ENCODE results near the gene TAOK1.

The TAOK1 gene

GRCh38 chr17:29582254-29582765 is 192.1 kb downstream of the TAOK1 start:
- TF ChIP-seq CTCF (IDR thresholded peaks at IDR 0.05; ENCODE audit: low read depth, low read length), result no peak
- no peak overlapping the region for H3K4me3 ChIP-seq (ENCODE audit: low read depth, low read length)

GRCh38 chr17:29582772-29583171 is 192.6 kb downstream of the TAOK1 start:
- H3K4me3 ChIP-seq (ENCODE audit: low read depth, low read length), result no peak overlapping the region
- no peak for TF ChIP-seq CTCF (IDR thresholded peaks at IDR 0.05; ENCODE audit: low read depth, low read length)

GRCh38 chr17:29583324-29584248 is 193.4 kb downstream of the TAOK1 start:
- no peak overlapping the region for H3K4me3 ChIP-seq (ENCODE audit: low read depth, low read length)

GRCh38 chr17:29584452-29585079 is 194.4 kb downstream of the TAOK1 start:
- H3K4me3 ChIP-seq (ENCODE audit: low read depth, low read length), result no peak overlapping the region
- TF ChIP-seq CTCF (IDR thresholded peaks at IDR 0.05; ENCODE audit: low read depth, low read length), result no peak

More at GRCh38 chr17:29583324-29584248, 193.4 kb downstream of the TAOK1 start:
- TF ChIP-seq CTCF (IDR thresholded peaks at IDR 0.05; ENCODE audit: low read depth, low read length), result no peak

GRCh38 chr17:29585080-29585751 is 195.1 kb downstream of the TAOK1 start:
- no peak overlapping the region for H3K4me3 ChIP-seq (ENCODE audit: low read depth, low read length)
- no peak for TF ChIP-seq CTCF (IDR thresholded peaks at IDR 0.05; ENCODE audit: low read depth, low read length)

GRCh38 chr17:29586676-29587469 is 196.7 kb downstream of the TAOK1 start:
- TF ChIP-seq CTCF (IDR thresholded peaks at IDR 0.05; ENCODE audit: low read depth, low read length), result no peak
- H3K4me3 ChIP-seq (ENCODE audit: low read depth, low read length), result no peak overlapping the region
